ENCODE results near the gene EXT2.

EXT2 gene

DNA sequence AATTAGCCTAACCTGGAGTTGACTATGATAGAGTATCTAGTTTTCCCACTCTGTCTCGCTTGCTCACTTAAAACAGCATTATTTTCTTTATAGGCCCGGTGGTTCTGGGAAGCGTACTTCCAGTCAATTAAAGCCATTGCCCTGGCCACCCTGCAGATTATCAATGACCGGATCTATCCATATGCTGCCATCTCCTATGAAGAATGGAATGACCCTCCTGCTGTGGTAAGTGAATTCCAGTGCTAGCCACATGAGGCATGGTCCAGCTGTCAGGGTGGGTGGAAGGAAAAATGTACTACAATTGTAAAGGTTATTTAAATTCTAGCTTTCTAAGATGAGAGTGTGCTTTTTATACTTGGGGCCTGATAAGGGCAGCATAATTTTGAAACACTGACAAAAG, 76.0 kb downstream of the EXT2 start:
- TF ChIP-seq MYC (IDR thresholded peaks at IDR 0.05; ENCODE audit: low read depth, low read length) (no peak), POLR2A (IDR thresholded peaks at IDR 0.05; ENCODE audit: extremely low read depth, insufficient read length) (no peak)
- TF ChIP-seq, protein P1, sequence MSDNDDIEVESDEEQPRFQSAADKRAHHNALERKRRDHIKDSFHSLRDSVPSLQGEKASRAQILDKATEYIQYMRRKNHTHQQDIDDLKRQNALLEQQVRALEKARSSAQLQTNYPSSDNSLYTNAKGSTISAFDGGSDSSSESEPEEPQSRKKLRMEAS (IDR thresholded peaks at IDR 0.05; ENCODE audit: low read depth, low read length), result no peak
- TF ChIP-seq, protein P2, sequence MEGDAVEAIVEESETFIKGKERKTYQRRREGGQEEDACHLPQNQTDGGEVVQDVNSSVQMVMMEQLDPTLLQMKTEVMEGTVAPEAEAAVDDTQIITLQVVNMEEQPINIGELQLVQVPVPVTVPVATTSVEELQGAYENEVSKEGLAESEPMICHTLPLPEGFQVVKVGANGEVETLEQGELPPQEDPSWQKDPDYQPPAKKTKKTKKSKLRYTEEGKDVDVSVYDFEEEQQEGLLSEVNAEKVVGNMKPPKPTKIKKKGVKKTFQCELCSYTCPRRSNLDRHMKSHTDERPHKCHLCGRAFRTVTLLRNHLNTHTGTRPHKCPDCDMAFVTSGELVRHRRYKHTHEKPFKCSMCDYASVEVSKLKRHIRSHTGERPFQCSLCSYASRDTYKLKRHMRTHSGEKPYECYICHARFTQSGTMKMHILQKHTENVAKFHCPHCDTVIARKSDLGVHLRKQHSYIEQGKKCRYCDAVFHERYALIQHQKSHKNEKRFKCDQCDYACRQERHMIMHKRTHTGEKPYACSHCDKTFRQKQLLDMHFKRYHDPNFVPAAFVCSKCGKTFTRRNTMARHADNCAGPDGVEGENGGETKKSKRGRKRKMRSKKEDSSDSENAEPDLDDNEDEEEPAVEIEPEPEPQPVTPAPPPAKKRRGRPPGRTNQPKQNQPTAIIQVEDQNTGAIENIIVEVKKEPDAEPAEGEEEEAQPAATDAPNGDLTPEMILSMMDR (IDR thresholded peaks at IDR 0.05; ENCODE audit: low read depth, low read length), result no peak
- DNase-seq (ENCODE audit: low read depth), result no peak
- no peak overlapping the region for H3K4me3 ChIP-seq (ENCODE audit: low read depth, low read length)

DNA sequence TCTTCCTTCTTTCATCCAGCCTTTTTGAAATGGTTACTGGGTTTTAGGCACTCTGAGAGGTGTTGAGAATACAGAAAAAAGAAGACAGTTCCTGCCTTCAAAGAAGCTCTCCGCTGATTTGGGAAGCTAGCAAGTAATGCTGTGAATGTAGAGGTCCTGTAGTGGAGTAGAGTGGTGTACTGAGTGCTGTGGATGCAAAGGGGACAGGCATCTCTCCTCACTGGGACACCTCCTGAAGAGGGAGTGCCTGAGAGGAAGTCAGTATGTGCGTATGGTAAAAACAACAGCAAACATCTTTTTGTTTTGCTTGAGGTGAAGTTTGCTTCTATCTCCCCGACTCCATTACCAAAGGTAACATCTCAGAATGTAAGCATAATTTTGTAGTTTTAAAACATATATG, 77.5 kb downstream of the EXT2 start:
- DNase-seq (ENCODE audit: low read depth), result no peak
- no peak overlapping the region for H3K4me3 ChIP-seq (ENCODE audit: low read depth, low read length)
- TF ChIP-seq, protein P1 (IDR thresholded peaks at IDR 0.05; ENCODE audit: low read depth, low read length), result no peak
- TF ChIP-seq, protein P2 (IDR thresholded peaks at IDR 0.05; ENCODE audit: low read depth, low read length), result no peak
- TF ChIP-seq POLR2A (IDR thresholded peaks at IDR 0.05; ENCODE audit: extremely low read depth, insufficient read length) (no peak), MYC (IDR thresholded peaks at IDR 0.05; ENCODE audit: low read depth, low read length) (no peak)

DNA sequence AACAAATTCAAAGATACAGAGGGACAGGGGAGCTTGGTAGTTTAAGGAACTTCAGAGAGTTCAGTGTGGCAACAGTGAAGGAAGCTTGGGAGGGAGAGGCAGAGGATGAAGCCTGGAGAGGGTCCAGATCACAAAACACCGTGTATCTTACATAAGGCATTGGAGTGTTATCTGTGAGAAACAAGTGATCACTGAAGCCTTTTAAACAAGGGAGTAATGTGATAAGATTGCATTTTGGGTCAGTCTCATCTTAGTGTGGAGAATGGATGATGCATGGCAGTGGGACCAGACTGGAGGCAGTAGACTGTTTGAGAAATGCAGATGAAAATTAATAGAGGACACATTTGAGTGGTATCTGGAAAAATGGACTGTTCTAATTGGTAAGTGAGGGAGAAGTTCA, 79.4 kb downstream of the EXT2 start:
- TF ChIP-seq, protein P1 (IDR thresholded peaks at IDR 0.05; ENCODE audit: low read depth, low read length), result no peak
- TF ChIP-seq MYC (IDR thresholded peaks at IDR 0.05; ENCODE audit: low read depth, low read length), result no peak
- TF ChIP-seq, protein P2 (IDR thresholded peaks at IDR 0.05; ENCODE audit: low read depth, low read length), result no peak
- TF ChIP-seq POLR2A (IDR thresholded peaks at IDR 0.05; ENCODE audit: extremely low read depth, insufficient read length), result no peak
- H3K4me3 ChIP-seq (ENCODE audit: low read depth, low read length), result no peak overlapping the region
- DNase-seq (ENCODE audit: low read depth), result no peak

DNA sequence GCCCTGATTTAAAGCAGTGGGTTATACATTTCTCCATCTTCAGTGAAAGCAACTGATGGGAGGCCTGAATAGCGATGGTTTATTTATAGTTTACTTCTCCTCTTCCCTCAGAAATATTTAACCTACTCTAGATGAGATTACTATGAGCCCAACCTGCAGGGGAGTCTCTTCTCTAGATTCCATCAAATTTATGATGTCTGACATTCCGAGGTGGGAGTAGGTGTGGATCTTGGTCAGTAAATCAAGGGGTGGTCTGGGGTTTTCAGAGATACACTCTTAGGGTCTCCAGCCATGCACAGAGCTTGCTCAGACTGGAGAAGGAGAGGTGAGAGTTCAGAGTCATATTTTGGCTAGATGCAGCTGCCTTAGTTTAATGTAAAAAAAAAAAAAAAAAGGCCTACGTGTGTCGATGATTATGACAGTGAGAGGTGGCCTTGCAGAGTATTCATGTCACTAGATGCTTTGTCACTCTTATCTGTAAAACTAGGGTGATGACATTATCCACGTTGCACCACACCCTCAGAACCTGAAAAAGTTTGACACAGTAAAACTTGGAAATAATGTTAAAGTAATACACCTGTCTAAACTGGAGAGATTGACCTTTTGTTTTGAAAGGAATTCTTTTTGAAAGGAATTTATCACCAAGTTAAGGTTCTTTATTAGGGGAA, 81.2 kb downstream of the EXT2 start:
- H3K4me3 ChIP-seq (ENCODE audit: low read depth, low read length), result no peak overlapping the region
- TF ChIP-seq, protein P2 (IDR thresholded peaks at IDR 0.05; ENCODE audit: low read depth, low read length), result no peak
- TF ChIP-seq MYC (IDR thresholded peaks at IDR 0.05; ENCODE audit: low read depth, low read length) (no peak), POLR2A (IDR thresholded peaks at IDR 0.05; ENCODE audit: extremely low read depth, insufficient read length) (no peak)
- TF ChIP-seq, protein P1 (IDR thresholded peaks at IDR 0.05; ENCODE audit: low read depth, low read length), result no peak
- no peak for DNase-seq (ENCODE audit: low read depth)

DNA sequence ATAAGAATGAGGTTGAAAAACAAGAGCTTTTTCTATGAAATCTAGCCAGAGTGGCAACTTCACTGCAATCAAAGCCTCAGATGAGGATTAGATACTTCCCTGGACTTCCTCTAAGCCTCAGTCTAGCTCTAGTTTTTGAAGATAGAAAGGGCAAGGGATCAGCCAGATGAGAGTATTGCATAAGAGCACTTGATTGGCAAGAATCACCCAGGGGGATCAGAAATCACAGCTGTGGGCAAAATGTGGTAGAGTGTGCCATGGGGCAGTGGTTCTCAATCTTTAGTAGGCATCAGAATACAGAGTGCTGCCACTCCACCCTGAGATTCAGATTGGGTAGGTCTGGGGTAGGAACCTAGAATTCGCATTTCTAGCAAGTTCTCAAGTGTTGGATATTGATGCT, 82.4 kb downstream of the EXT2 start:
- no peak overlapping the region for H3K4me3 ChIP-seq (ENCODE audit: low read depth, low read length)
- no peak for TF ChIP-seq MYC (IDR thresholded peaks at IDR 0.05; ENCODE audit: low read depth, low read length)
- TF ChIP-seq, protein P1 (IDR thresholded peaks at IDR 0.05; ENCODE audit: low read depth, low read length), result no peak
- TF ChIP-seq, protein P2 (IDR thresholded peaks at IDR 0.05; ENCODE audit: low read depth, low read length), result no peak
- TF ChIP-seq POLR2A (IDR thresholded peaks at IDR 0.05; ENCODE audit: extremely low read depth, insufficient read length), result no peak
- DNase-seq (ENCODE audit: low read depth), result no peak

Measured in NB4 (cell line).